K562 (cell line): Measurements from ENCODE around the gene RFX7. TPM values are rescaled to one million over a fixed set of nuclear protein-coding genes. Genes with fewer than 3 reads are reported as not detected.

Experiments used
- MXI1 ChIP-seq: IDR thresholded peaks from 2 replicates; pipeline ENCODE4 v1.6.1; 2011; ENCODE audit warnings: low read depth, mild to moderate bottlenecking, improper control_type of control experiment, low read length
- ZNF12 ChIP-seq: sonication (generic); formaldehyde crosslinking; IDR thresholded peaks from 2 replicates; pipeline ENCODE4 v1.4.0; 2020; ENCODE audit warnings: mild to moderate bottlenecking, missing genetic modification reagents
- polyA plus RNA-seq, 8 experiments: library from polyadenylated mRNA; depleted of rRNA in 4 of 8; stranded (reverse) in 5 of 8; unstranded in 3 of 8; fragments of >200 nt; fragmentation: Nextera tagmentation in 2 of 8; fragmentation: Illumina TruSeq in 1 of 8; extraction: Ambion mirVana in 2 of 8; extraction: Trizol in 1 of 8; gene quantifications; 2 replicates each; pipeline versions ENCODE4 v1.2.1 to v1.2.3, GENCODE V29; 2011 to 2014; ENCODE audit warnings: inconsistent platforms in 1 of 8, missing spikeins in 1 of 8
- total RNA-seq, 7 experiments: library from RNA; depleted of rRNA in 6 of 7; stranded (reverse); fragments of >200 nt in 6 of 7; fragmentation: Illumina TruSeq in 2 of 7; extraction: Trizol in 2 of 7; gene quantifications; 2 replicates each; pipeline versions ENCODE4 v1.2.1 to v1.2.3, GENCODE V29; 2011 to 2021; ENCODE audit warnings: low replicate concordance in 1 of 7
- TF ChIP-seq, protein P1 (sequence below): fragments of 450-650 bp; IDR thresholded peaks from 2 replicates; pipeline ENCODE4 v1.6.1; 2016; ENCODE audit warnings: mild to moderate bottlenecking
- TF ChIP-seq, protein P2 (sequence below), 2 experiments: fragments of 450-650 bp in 1 of 2; sonication (generic) in 1 of 2; formaldehyde crosslinking in 1 of 2; IDR thresholded peaks; 2 replicates each; pipeline versions ENCODE4 v1.7.1 to v1.9.0; 2016 to 2022; ENCODE audit warnings: inconsistent platforms in 1 of 2, mild to moderate bottlenecking in 1 of 2, missing genetic modification reagents in 1 of 2
- TF ChIP-seq, protein P3 (sequence below), 2 experiments: fragments of 450-650 bp; IDR thresholded peaks; 2 replicates each; pipeline ENCODE4 v1.6.1; 2016; ENCODE audit warnings: mild to moderate bottlenecking in 2 of 2, borderline replicate concordance in 1 of 2, low read depth in 1 of 2, moderate library complexity in 1 of 2

RFX7 gene
- total and polyA plus RNA-seq, 9 of the 15 experiments (the other 6 are each of a cell fraction or from before 2014, with no cell fraction given), result 2.4 to 17.9 (median 6.3) TPM

DNA sequence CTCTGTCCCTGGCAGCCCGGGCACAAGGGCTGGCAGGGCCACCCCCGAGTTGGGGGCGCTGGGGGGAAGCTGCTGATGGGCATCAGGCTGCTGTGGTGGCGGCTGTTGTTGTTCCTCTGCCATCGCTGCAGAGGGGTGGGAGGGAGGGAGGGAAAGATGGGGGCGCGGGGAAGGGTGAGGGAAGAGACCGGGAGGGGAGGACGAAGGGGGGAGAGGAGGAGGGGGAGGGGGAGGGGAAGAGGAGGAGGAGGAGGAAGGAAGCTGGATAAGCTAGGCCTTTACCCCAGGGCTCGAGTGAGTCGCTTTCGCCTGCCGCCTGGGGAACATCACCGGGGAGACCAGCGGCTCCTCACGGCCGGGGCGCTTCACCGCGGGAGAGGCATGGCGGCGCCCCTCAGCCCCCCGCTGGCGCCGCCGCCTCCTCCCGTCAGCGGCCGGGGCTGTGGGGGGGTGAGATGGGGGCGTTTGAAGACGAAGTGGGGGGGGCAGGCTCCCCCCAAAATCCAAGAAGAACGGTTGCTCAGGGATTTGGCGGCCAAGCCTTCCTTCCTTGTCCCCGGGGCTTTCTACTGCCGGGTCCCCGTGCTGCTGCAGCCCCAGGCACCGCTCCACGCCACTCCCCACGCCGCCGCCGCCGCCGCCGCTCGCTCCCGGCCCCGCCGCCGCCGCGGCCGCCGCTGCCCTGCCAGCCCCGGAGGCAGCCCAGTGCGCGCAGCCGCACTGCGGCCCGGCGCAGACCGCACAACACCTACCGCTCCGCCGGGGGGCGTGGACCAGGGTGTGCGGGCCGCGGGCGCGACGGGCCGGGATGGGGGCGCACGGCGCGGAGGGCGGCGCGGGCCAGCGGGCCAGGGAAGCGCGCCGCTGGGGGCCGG lies at the start of gene RFX7 (continued):
- TF ChIP-seq, protein P1, sequence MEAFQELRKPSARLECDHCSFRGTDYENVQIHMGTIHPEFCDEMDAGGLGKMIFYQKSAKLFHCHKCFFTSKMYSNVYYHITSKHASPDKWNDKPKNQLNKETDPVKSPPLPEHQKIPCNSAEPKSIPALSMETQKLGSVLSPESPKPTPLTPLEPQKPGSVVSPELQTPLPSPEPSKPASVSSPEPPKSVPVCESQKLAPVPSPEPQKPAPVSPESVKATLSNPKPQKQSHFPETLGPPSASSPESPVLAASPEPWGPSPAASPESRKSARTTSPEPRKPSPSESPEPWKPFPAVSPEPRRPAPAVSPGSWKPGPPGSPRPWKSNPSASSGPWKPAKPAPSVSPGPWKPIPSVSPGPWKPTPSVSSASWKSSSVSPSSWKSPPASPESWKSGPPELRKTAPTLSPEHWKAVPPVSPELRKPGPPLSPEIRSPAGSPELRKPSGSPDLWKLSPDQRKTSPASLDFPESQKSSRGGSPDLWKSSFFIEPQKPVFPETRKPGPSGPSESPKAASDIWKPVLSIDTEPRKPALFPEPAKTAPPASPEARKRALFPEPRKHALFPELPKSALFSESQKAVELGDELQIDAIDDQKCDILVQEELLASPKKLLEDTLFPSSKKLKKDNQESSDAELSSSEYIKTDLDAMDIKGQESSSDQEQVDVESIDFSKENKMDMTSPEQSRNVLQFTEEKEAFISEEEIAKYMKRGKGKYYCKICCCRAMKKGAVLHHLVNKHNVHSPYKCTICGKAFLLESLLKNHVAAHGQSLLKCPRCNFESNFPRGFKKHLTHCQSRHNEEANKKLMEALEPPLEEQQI, result no peak
- TF ChIP-seq ZNF12, result no peak
- TF ChIP-seq, protein P2, sequence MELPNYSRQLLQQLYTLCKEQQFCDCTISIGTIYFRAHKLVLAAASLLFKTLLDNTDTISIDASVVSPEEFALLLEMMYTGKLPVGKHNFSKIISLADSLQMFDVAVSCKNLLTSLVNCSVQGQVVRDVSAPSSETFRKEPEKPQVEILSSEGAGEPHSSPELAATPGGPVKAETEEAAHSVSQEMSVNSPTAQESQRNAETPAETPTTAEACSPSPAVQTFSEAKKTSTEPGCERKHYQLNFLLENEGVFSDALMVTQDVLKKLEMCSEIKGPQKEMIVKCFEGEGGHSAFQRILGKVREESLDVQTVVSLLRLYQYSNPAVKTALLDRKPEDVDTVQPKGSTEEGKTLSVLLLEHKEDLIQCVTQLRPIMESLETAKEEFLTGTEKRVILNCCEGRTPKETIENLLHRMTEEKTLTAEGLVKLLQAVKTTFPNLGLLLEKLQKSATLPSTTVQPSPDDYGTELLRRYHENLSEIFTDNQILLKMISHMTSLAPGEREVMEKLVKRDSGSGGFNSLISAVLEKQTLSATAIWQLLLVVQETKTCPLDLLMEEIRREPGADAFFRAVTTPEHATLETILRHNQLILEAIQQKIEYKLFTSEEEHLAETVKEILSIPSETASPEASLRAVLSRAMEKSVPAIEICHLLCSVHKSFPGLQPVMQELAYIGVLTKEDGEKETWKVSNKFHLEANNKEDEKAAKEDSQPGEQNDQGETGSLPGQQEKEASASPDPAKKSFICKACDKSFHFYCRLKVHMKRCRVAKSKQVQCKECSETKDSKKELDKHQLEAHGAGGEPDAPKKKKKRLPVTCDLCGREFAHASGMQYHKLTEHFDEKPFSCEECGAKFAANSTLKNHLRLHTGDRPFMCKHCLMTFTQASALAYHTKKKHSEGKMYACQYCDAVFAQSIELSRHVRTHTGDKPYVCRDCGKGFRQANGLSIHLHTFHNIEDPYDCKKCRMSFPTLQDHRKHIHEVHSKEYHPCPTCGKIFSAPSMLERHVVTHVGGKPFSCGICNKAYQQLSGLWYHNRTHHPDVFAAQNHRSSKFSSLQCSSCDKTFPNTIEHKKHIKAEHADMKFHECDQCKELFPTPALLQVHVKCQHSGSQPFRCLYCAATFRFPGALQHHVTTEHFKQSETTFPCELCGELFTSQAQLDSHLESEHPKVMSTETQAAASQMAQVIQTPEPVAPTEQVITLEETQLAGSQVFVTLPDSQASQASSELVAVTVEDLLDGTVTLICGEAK (IDR thresholded peaks at IDR 0.05), result no peak
- TF ChIP-seq, protein P2 (CRISPR knock-in tag; IDR thresholded peaks at IDR 0.05), result no peak
- TF ChIP-seq MXI1, result no peak
- TF ChIP-seq, protein P3, sequence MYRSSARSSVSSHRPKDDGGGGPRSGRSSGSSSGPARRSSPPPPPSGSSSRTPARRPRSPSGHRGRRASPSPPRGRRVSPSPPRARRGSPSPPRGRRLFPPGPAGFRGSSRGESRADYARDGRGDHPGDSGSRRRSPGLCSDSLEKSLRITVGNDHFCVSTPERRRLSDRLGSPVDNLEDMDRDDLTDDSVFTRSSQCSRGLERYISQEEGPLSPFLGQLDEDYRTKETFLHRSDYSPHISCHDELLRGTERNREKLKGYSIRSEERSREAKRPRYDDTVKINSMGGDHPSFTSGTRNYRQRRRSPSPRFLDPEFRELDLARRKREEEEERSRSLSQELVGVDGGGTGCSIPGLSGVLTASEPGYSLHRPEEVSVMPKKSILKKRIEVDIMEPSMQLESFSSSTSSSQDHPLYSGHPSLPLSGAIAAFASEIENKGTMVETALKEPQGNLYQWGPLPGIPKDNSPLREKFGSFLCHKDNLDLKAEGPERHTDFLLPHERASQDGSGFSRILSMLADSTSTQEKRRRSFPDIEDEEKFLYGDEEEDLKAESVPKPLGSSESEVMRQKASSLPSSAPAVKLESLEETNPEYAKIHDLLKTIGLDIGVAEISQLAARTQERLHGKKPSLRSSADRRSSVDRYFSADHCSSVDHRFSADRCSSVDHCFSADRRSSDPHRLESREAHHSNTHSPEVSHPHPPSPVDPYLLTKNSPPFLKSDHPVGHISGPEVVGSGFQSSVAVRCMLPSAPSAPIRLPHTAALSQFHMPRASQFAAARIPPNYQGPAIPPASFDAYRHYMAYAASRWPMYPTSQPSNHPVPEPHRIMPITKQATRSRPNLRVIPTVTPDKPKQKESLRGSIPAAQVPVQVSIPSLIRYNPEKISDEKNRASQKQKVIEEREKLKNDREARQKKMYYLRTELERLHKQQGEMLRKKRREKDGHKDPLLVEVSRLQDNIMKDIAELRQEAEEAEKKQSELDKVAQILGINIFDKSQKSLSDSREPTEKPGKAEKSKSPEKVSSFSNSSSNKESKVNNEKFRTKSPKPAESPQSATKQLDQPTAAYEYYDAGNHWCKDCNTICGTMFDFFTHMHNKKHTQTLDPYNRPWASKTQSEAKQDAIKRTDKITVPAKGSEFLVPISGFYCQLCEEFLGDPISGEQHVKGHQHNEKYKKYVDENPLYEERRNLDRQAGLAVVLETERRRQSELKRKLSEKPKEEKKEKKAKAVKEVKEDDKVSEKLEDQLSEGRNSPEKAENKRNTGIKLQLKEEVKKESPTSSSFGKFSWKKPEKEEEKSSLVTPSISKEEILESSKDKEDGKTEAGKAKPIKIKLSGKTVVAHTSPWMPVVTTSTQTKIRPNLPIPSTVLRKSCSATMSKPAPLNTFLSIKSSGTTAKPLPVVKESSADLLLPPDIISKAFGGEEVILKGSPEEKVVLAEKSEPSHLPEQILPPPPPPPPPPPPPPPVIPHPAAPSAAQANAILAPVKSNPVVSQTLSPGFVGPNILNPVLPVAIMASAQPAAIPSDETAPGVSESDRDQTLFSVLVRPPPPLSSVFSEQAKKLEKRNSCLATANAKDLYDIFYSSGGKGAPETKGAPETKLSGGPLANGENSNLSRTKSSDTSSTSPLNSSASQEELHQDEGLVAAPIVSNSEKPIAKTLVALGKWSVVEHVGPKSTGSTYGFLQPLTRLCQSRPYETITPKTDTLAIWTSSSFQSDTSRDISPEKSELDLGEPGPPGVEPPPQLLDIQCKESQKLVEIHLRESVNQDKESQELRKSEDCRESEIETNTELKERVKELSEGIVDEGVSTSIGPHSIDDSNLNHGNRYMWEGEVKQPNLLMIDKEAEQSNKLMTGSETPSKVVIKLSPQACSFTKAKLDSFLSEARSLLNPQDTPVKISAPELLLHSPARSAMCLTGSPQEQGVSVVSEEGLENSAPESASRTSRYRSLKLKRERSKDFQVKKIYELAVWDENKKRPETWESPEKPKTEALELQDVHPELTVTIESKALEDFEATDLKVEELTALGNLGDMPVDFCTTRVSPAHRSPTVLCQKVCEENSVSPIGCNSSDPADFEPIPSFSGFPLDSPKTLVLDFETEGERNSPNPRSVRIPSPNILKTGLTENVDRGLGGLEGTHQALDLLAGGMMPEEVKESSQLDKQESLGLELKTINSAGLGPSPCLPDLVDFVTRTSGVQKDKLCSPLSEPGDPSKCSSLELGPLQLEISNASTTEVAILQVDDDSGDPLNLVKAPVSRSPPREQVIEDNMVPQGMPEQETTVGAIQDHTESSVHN (IDR thresholded peaks at IDR 0.05; ENCODE audit: borderline replicate concordance in 1 of 2, low read depth in 1 of 2), result no peak
